Prostate gland (tissue), 2 donors: ENCODE measurements around the gene SCAMP2.

Experiments
- CTCF ChIP-seq, 4 experiments: fragments of 200-600 bp in 2 of 4; fragments of 450-650 bp in 2 of 4; sonication (generic) in 2 of 4; IDR thresholded peaks; 1 replicate in 3 of 4; 2 replicates in 1 of 4; pipeline ENCODE4 v1.5.1; 2016 to 2019; ENCODE audit warnings: antibody characterized with exemption in 4 of 4, mild to moderate bottlenecking in 2 of 4, moderate library complexity in 2 of 4
- POLR2A ChIP-seq: fragments of 450-650 bp; IDR thresholded peaks from one replicate; pipeline ENCODE4 v1.6.1; 2016; ENCODE audit warnings: antibody characterized with exemption, mild to moderate bottlenecking

- TF ChIP-seq CTCF (IDR thresholded peaks at IDR 0.05) (no peak), POLR2A (no peak)
These were observed 29.7 kb downstream of the SCAMP2 start for GRCh38 chr15:74843445-74843828.
